Stimulated activated CD8-positive, alpha-beta memory T cell treated with anti-CD3 and anti-CD28 coated beads, Interleukin-4, amount 100 ng/mL, for 24 hours (primary cell): Measurements from ENCODE around the gene CDH24.

Experiments used
- DNase-seq: peaks from one replicate; pipeline ENCODE4 v3.0.0-alpha.2; 2020; ENCODE audit warnings: low read depth

CDH24 gene

DNA sequence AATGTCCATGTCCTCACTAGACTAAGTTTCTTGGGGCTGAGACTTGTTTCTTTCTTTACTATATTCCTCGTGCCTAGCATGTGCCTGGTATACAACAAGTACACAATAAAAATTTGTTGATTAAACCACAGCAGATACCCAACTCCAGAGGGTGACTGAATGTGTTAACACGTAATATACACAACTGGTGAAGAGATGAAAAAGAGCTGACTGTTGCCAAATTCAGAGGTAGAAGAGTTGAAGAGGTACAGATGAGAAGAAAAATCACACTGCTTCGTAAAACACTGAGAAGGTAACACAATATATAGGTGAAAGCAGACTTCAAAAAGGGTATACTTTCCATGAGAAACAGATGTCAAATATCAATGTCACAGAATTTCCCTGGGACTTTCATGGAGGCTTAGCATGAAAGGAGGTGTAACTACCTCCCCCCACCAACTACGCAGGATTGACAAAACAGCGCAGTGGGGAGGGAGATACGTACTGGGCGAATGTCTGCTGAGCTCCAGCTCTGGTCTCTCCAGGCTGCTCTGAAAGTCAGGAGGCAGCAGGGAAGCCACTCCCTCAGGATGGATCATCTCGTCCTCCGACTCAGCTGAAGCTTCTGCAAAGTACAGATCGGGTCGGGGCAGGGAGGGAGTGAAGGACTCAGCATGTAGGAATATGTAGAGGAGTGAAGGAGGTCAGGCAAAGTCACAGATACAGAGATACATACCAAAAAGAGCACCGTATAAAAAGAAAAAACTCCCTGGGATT, 32.4 kb upstream of the CDH24 start:
- no peak for DNase-seq

DNA sequence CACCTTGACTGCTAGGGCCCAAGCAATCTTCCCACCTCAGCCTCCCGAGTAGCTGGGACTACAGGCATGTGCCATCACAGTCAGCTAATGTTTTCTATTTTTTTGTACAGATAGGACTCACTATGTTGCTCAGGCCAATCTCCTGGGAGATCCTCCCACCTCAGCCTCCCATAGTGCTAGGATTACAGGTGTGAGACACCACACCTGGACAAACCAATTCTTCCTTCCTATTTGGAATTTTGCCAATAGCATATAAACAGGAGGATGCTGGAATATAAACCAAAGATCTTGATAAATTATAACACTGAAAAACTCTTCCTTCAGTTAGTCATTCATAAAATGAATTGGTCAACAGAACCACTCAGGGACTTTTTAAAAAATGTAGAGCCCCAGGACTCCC, 29.2 kb upstream of the CDH24 start:
- DNase-seq = no peak

DNA sequence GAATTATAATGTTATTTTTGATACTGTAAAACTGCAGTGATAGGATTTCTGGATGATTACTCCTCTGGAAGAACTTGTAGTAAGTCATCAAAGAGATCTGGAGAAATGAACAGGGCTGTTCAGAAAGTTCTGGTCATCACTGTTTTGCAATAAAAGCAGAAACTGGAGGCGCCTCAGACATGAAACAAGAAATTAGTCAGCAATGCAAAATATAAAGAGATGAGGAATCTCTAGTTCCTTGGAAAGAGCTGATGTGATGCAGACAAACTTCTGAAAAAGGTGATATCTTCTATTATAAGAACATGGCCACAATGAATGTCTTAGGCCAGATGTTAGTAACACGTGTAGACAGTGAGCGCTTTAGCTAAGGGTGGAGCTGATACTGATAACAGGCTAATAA, 28.1 kb upstream of the CDH24 start:
- DNase-seq = no peak

DNA sequence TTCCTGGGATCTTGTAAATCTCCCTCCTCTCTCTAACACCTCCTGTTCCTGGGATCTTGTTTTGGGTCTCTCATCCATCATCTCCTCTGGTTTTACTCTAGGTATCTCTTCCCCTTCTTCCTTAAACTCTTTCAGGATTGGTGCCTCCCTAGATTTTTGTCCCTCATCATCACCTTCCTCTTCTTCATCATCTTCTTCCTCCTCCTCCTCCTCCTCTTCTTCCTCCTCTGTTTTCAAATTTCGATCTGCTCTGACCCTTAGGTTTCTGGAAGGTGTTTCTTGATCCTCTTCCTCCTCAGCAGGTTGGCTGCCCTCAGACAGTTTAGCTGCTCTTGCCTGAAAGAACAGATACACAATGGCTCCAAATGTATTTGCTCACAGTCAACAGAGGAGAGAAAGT, 23.2 kb upstream of the CDH24 start:
- DNase-seq = no peak

DNA sequence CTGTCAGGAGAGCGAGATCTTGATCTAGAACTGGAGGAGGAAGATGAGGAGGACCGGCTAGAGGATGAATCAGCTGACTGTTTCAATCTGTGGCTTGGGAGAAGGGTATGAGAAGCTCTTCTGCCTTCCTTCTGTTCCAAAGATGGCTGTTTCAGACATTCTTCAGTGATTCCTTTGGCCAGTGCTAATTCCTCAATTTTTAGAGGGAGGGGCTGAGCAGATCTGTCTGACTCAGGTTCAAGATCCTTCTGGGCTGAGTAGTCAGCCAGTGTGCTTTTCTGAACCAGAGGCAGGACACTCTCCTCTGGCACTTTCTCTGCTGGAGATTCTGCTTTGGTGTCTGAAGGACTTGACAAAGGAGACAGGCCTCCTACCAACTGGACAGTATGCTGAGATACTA, 22.4 kb upstream of the CDH24 start:
- DNase-seq = no peak

DNA sequence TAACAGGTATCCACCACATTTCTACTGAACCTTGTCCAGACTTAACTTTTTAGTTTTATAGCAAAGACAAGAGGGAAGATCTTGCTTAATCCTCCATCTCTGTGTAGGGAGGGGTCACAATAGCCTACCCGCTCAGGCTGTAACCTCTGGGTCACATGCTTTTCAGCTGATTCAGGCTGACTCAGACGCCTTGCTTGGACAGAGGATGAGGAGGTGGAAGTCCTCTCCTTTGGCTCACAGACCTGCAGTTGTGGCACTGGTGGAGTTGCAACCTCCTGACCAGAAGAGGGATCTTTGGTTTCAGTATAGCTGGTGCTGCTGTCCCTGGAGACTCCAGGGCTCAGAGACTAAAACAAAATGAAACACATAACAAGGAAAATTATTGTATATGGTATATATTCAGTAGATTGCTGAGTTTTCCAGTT, 21.4 kb upstream of the CDH24 start:
- no peak for DNase-seq

DNA sequence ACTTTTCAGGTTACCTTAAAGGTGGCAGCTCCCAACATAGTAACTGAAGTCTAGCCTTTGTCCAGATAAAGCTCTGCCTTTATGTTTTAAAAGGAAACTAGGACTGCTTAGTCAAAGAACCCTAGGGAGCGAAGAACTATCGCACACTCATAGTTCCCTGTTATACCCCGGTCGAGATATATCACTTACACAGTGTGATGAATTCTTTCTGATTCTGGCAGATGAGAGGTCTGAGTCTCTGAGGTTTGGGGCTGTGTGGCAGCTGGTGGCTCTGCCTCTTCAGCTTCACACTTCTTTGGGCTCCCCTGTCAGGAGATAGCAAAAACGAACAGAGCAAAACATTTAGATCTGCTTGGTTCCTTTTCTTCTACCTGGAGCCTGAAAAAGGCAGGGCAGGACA, 20.6 kb upstream of the CDH24 start:
- no peak for DNase-seq

DNA sequence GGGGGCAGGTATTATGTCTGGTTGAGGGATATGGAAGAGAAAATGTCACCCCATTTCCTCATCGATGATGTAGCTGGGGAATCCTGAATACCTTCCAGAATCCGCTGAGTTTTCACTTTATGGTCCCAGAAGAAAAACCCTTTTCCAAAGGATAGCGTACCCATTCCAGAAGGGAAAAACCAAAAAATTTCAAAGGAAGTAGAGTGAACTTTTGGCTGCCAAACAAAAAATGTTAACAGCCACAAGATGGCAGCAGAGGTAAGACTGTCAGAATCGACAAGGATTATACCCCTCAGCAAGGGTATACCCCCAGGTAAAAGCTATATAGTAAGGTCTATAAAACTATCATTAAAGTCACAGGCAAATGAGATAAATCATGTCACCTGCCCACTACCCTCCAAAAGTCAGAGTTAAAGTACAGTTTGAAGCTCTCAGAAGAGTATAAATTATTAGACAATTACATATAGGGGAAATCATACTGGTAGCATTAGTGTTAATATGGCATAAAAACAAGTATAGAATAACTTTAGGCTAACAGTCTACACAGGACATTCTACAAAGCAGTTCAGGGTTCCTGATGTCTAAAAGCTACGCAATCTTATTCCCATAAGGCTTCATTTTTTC, 19.6 kb upstream of the CDH24 start:
- no peak for DNase-seq

DNA sequence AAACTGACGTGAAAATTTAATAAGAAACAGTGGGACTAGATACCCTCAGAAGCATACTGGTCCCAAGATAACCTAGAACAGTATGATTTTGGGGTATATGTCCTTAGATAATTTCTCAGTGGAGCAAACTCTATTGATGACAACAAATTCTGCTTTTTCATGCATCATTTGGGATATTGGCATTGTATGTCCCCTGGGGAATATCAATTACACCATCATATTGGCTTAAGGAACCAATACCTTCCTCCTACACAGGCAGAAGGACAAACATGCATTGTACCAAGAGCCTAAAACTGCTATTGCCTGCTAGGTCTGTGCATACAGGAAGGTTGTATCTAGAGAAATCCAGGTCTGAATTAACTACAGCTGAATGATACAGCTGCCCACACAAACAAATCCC, 17.6 kb upstream of the CDH24 start:
- DNase-seq = no peak

DNA sequence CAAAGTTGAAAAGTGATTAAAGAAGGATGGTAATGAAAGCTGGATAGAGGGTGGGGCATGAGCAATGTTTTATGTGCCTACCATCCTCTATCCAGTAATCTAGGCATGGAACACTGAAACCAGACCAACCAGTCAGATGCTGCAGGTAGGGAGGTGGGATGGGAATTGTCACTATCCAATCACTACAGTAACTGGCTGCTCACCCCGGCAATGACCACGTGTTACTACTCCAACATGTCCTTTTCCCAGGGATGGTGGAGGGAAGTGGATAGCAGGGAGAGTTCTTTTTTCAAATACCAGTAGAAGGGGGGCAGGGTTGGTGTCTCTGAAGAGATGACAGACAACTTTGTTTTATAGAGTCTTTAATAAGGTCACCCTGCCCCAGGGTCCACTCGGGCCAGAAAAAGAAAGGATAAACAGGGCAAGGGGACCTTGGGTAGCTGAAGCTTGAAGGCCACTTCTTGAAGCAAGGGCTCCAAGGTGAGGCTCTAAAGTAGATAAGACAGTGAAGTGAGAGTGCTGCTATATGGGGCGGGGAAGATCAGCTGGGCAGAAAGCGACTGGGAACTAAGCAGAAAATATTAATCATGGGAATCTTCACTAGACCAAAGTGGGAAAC, 14.7 kb upstream of the CDH24 start:
- no peak for DNase-seq

DNA sequence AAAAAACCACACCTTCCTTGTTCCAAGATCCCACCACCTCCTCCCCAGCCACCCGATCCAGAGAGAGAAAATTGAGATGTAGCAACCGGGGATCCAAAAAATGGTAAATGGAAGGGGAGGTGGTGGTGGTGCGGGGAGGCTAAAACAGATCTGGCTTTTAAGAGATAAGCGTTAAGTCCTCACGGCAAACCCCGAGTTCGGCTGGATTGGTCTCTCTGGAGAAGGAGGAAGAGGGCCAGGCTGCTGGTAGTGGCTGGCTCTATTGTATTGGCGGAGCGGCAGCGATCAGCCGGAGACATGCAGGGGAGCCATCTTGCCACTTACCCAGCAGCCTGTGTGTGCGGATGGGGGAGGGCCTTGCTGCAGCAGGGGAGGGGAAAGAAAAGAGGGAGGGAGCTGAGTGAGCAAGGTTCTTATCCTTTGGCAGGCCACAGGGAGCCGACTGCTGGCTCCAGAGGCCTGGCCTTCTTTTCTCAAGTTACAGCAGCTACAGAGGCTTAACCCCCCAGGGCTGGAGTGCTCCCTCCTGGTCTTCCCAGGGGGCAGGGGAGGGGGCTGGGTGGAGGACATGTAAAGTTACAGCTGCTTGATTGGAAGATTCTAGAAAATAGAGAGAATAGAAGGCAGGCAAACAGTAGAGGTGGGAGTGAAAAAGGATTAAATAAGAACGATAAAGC, 14.1 kb upstream of the CDH24 start:
- peak; percentile 63 for DNase-seq

DNA sequence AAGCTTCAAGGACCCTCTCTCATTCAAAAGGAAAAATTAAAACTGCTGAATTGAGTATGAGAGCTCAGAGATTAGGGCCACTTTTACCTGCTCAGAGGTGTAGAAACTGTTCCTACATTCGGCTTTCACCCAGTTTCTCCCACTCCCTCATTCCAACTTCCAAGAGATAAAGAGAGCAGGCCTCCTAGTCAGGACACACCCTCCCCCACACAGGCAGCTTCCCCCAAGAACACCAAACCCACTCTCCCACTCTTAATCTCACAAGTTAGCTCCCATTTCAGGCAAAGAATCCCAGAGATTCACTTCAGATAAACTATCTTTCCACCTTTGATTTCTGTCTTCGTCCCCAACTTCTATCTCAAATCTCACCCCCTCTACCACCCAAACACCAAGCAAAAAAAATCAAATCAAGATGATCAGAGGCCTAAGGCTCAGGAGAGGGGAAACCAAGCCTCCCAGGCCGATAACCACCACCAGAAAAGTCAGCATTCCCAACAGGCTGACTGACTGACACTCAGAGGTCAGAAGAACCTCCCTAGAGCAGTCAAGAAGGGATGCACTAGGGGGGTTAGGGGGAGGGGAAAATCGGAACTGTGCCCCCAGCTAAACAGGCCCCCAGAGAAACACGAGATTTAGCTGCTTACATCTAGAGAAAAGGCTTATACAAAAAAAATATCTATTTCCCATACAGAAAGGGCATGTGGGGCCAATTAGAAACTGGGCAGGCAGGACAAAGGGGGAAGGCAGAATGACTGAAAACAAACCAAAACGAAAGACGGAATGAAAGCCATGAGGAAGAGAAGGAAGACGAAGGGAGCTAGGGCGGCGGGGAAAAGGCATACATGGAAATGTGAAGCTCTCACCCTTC, 13.2 kb upstream of the CDH24 start:
- no peak for DNase-seq

DNA sequence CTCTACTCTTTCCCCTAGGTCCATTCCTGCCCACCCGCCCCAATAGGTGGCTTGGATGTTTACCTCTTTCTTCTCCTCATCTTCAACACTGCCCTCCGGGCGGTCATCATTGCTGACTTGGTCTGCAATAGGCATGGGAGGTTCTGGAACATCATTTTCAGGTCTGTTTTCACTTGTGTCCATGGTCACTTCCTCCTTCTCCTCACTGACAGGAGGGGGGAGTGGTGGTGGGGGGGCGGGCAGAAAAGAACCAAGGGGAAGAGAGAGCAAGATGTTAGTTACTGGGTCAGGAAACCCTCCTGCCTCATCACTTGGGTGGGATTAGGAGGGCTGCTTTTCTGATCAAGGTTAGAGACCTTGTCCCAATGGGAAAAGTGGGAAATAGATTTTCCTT, 12.1 kb upstream of the CDH24 start:
- DNase-seq = no peak

DNA sequence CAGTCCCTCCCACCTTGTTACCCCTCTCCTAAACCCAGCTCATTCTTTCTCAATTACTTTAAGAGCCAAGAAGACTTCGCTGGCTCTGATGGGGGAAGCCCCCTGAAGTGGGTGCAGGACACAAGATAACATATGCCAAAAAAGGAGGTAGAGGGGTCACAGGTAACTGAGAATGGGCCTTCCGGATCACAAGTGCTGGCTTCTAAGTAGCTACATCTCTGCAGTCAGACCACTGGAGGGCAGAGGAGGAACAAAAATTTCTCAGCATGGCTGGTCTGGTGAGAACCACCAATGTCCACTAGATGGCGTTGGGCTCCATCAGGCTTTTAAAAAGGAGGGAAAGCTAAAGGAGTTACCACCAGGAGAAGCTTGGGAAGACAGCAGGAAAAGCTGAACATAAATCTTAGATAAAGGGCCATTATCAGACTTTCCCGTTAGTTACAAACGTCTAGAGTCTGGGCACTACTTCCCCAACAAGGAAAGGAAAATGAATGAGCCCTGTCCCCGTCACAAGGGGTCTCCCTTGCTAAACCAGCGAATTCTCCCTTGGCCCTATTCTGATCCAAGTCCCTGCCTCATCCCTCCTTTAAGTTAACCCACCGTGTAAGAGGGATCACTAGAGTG, 11.6 kb upstream of the CDH24 start:
- peak; percentile 48 for DNase-seq

DNA sequence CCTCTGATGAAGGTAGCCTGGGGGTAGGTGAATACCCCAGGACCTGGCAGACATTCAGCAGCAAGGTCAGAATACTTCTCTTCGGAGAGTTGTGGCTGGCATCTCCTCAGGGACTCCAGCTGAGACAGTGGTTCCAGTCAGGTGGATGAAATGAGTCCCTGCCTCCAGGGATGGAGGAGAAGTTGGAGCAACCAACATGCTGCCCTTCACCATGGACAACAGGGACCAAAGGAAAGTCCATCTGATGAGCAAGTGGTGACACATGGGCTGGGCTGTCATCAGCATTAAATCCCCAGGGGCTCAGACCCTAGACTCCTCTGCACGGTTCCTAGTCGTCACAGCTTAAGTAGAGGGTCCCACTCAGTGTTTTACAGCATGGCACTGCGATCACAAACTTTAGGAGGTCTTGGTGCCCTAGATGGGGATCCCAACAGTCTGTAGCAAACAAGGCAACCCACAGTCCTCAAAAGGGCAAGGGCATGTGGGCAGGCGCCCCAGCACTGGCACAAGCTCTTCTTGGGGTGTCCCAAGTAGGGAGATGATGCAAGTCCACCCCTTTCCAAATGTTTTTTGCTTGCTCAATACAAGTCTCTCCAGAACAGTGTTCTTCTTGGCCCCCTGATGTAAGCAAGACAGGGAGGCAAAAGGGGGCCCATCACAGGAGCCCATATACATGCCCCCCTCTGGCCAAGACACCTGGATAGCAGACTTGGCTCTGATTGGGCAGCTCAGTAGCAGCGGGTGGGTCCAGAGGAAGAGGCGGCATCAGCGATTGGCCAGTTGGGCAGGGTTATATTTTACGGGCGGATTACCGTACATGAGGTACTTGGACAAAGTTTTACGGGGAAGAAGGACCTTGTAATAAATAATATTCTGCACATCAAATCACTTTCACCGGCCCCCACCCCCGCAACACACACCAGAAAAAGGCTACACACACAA, 10.8 kb upstream of the CDH24 start:
- DNase-seq = no peak

DNA sequence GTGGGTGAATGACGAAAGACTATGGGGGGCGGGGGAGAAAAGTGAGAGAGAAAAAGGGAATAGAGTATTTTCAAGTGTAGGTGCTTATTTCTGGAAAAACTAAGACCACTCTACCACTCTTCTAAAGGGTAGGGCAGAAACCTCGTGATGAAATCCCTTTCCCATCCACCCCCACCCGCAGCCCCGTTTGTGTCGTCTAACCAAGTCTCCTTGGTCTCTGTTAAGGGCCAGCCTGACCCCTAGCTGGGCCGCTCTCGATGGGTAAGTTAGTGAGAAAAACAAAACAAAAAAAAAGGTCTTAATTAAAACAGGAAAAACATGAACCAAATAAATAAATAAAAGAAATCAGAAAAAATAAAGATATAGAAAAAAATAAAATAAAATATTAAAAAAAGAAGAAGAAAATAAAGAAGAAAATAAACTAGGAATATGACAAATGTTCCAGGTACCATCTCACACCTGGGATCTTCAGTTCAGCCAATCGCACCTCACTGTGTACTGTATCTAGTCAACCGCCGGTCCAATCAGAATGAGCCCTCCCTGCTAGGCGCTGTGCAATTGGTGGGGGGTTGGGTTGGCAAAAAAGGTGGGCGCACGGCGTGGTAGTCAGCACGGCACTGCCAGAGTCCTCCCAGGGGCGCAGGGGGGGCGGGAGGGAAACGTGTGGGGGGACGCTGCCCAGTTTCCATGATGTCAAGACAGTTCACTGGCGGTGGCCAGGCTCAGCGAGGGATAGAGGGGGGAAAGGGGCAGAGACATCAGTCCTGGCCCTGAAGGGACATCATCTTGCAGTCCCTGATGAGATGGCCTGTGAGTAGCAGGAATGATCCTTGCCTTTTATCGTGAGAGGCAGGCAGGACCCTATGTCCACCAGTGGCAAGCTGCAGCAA, 9.8 kb upstream of the CDH24 start:
- DNase-seq = no peak

DNA sequence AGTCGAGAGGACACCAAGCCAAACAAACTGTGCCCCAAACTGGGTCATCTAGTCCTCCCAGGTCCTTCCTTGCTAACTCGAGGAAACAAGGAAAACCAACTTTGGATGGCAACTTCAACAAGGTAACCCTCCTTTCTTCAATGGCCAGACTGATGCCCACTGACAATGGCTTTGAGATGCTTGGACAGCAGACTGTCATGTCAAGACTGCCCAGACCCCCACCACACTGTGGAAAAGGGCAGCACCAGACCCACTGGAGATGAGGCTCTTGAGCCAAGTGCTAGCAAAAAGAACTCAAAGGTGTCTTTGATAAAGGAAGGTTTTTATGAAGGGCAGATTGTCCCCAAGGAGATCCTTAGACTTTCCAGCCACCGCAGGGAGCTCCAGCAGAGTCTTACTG, 9.0 kb upstream of the CDH24 start:
- no peak for DNase-seq

DNA sequence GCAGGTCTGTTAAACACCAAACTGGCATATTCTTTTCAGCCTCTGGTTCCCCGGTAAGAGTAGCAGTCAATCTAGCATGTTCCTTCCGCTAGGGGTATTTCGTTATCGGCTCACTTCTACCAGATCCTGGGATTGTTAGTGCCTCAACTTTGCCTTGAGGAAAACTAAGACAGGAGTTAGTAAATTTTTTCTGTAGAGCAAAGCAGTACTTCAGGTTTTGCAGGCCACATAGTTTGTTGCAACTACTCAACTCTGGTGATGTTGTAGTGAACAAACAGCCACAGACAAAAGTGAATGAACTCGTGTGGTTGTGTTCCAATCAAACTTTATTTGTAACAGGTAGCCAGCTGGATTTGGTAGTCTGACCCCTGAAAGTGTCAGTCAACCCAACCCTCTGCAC, 6.3 kb upstream of the CDH24 start:
- no peak for DNase-seq

DNA sequence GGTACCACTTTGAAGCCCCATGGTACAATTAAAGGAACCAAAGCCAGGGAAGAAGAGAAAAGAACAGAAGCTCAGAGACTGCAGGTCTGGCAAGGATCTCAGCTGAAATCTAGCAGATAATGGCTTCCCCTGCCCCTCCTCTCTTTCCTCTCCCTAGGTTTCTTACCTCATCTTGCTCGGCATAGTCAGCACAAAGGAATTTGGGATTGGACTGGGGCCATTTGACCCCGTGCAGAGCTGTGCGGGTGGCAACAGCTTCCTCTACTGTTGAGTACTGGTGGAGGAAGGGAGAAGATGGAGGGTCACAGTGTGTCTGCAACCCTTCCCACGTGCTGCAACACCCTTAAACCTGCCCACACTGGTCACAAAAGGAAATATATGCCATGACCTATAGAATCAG, 4.7 kb upstream of the CDH24 start:
- no peak for DNase-seq
